GM12892 (cell line): Measurements from ENCODE around the gene ADGRD1.

Experiments used
- POLR2A ChIP-seq: IDR thresholded peaks from 2 replicates; pipeline ENCODE4 v1.6.1; 2011; ENCODE audit warnings: low read depth, low read length, control low read depth
- TAF1 ChIP-seq: IDR thresholded peaks from 2 replicates; pipeline ENCODE4 v1.6.1; 2011; ENCODE audit warnings: low read depth, mild to moderate bottlenecking, control low read depth, low read length, borderline replicate concordance

DNA sequence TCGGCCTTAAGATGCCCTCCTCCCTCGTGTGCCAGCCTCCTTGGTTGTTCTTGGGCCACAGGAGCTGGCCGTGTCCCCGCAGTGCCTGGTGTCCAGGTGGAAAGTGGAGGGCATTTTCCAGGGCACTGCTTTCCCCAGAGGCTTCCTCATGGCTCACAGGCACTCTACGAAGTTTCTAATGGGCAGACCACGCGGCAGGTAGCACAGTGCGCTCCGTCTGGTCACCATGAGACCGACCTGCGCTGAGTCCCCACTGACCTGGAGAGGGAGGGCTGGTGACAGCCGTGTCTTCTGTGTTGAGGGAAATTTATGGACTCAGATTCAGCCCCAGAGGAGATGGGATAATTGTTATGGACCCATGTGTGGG lies 186.3 kb downstream of the ADGRD1 start:
- TF ChIP-seq POLR2A (no peak), TAF1 (no peak)
